Upper lobe of right lung (tissue), 1 donor: ENCODE data around the gene TCF7L2. TPM values are rescaled to one million over a fixed set of nuclear protein-coding genes. Genes with fewer than 3 reads are reported as not detected.

Experiments used
- ATAC-seq: fragments of 200-7000 bp; cut with Tn5 transposase; one replicate; pipeline ENCODE4 v1.9.1; 2020; ENCODE audit warnings: mild to moderate bottlenecking, moderate library complexity
- DNase-seq: peaks from one replicate; pipeline ENCODE4 v3.0.0-alpha.2; 2020
- H3K27ac ChIP-seq: fragments of 200-600 bp; one replicate; pipeline ENCODE4 v1.8.0; 2022
- H3K27me3 ChIP-seq: fragments of 200-600 bp; one replicate; pipeline ENCODE4 v1.8.0; 2022; ENCODE audit warnings: mild to moderate bottlenecking
- H3K36me3 ChIP-seq: fragments of 200-600 bp; one replicate; pipeline ENCODE4 v1.8.0; 2022
- H3K4me1 ChIP-seq: fragments of 200-600 bp; one replicate; pipeline ENCODE4 v1.8.0; 2022
- H3K4me3 ChIP-seq: fragments of 200-600 bp; one replicate; pipeline ENCODE4 v1.8.0; 2022; ENCODE audit warnings: mild to moderate bottlenecking
- H3K9me3 ChIP-seq: fragments of 200-600 bp; one replicate; pipeline ENCODE4 v1.8.0; 2022
- CTCF ChIP-seq: fragments of 200-600 bp; IDR thresholded peaks from one replicate; pipeline ENCODE4 v1.8.0; 2022; ENCODE audit warnings: antibody characterized with exemption
- intact Hi-C: fragments of 100-400 bp; cut with DNase I; formaldehyde crosslinking; loops from one replicate; pipeline ENCODE4 v1.11.0; 2022
- total RNA-seq: library from RNA; stranded (reverse); fragmentation: NEBNext Ultra II Directional; extraction: Animal tissue kit (Norgen Biotek cat#: 25700); gene quantifications from one replicate; pipeline ENCODE4 v1.2.1, GENCODE V29; 2021
- donor health status: DM: no; HTN: yes; CAD: no; lungs with severe emphysema.

Gene TCF7L2
- total RNA-seq, 1 donor from 2014 or later = 47.4 TPM

GRCh38 chr10:113128450-113129070 lies 178.5 kb downstream of the TCF7L2 start:
- no peaks in the 10 kb centered on the region for H3K27me3 ChIP-seq
- H3K36me3 ChIP-seq = no peaks in the 10 kb centered on the region
- intact Hi-C loops = no loop called here
- no peak for ATAC-seq
- no peak overlapping the region for H3K27ac ChIP-seq
- DNase-seq = no peak
- no peak overlapping the region for H3K4me3 ChIP-seq
- TF ChIP-seq CTCF = no peak
- no peaks in the 10 kb centered on the region for H3K9me3 ChIP-seq
- peaks cover 29% of the 10 kb centered on the region for H3K4me1 ChIP-seq

- H3K36me3 ChIP-seq = no peaks in the 10 kb centered on the region
- no peak overlapping the region for H3K27ac ChIP-seq
- no peaks in the 10 kb centered on the region for H3K9me3 ChIP-seq
- H3K27me3 ChIP-seq = no peaks in the 10 kb centered on the region
- H3K4me1 ChIP-seq = peaks cover 31% of the 10 kb centered on the region
- TF ChIP-seq CTCF = no peak
- no peak for ATAC-seq
- no peak overlapping the region for H3K4me3 ChIP-seq
- DNase-seq = no peak
- intact Hi-C loops = no loop called here
Measured at GRCh38 chr10:113129117-113129516, 179.1 kb downstream of the TCF7L2 start.

GRCh38 chr10:113130014-113130641 lies 180.1 kb downstream of the TCF7L2 start:
- intact Hi-C loops = loop anchor here (10.0 kb wide), 1 partner anchor 415 kb away; no protein-coding TSS in a partner anchor
- DNase-seq (no peak), ATAC-seq (no peak)
- Histone ChIP-seq H3K27me3 (no peaks in the 10 kb centered on the region), H3K4me3 (no peak overlapping the region), H3K36me3 (no peaks in the 10 kb centered on the region), H3K9me3 (no peaks in the 10 kb centered on the region), H3K4me1 (peaks cover 31% of the 10 kb centered on the region), H3K27ac (no peak overlapping the region)
- no peak for TF ChIP-seq CTCF

- DNase-seq (no peak), ATAC-seq (peak; percentile 12)
- TF ChIP-seq CTCF = no peak
- H3K4me1 ChIP-seq = peaks cover 26% of the 10 kb centered on the region
- no peaks in the 10 kb centered on the region for H3K27me3 ChIP-seq
- no peaks in the 10 kb centered on the region for H3K36me3 ChIP-seq
- H3K4me3 ChIP-seq = no peak overlapping the region
- intact Hi-C loops = loop anchor here (10.0 kb wide), 1 partner anchor 417 kb away; no protein-coding TSS in a partner anchor
- peak overlapping the region; percentile 39 for H3K27ac ChIP-seq
- H3K9me3 ChIP-seq = no peaks in the 10 kb centered on the region
Measured at GRCh38 chr10:113131613-113132261, 181.7 kb downstream of the TCF7L2 start.

- no peak overlapping the region for H3K27ac ChIP-seq
- no peaks in the 10 kb centered on the region for H3K27me3 ChIP-seq
- no peaks in the 10 kb centered on the region for H3K36me3 ChIP-seq
- no peak overlapping the region for H3K4me3 ChIP-seq
- TF ChIP-seq CTCF = no peak
- peaks cover 26% of the 10 kb centered on the region for H3K4me1 ChIP-seq
- intact Hi-C loops = loop anchor here (10.0 kb wide), 1 partner anchor 418 kb away; no protein-coding TSS in a partner anchor
- ATAC-seq = peak; percentile 7
- no peaks in the 10 kb centered on the region for H3K9me3 ChIP-seq
- DNase-seq = no peak
Measured at GRCh38 chr10:113132591-113133121, 182.6 kb downstream of the TCF7L2 start.
